Limb (tissue), 2 donors: ENCODE data around the gene VTI1A.
A peak's percentile ranks its signal among the peaks of the same experiment; 100 is the strongest.

Source experiments
- DNase-seq, 2 donors: peaks; one replicate each; pipeline ENCODE4 v3.0.0-alpha.2; 2016; ENCODE audit errors: extremely low spot score in 2 of 2

Gene VTI1A

DNA sequence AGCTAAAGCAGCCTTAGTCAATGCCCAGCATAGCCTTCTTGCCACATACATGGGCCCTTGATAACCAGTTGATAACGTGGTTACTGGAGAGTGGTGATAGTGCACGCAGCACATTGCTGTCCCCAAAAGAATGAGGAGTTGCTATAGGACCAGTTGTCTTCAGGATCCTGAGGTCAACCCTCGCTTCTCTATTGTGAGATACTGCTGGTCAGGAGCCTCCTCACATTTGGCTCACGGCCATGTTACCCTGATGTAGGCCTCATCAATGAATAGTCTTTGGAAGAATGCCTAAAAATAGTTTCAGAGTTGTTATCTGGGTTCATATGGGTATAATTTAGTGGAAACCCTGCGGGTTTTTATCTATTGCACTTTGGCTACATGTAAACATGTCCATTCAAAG lies 230.7 kb downstream of the VTI1A start:
- DNase-seq = no peak

DNA sequence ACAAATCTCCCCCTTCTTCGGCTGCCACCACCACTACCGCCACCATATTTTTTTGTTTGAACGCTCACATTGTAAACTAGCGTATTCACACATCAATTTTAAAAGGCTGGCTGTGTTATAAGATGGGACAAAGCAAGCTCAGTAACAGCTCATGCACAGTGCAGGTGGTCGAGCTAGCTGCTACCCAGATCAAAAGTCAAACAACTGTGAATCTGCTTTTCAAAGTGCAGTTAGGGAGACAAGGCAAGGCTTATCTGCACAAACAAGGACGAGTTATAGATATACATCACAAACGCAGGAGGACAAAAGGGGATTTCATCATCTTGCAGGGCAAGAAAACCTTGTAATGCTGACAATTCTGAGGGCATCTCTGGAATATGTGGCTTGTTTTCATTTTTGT lies 231.6 kb downstream of the VTI1A start:
- DNase-seq = no peak

DNA sequence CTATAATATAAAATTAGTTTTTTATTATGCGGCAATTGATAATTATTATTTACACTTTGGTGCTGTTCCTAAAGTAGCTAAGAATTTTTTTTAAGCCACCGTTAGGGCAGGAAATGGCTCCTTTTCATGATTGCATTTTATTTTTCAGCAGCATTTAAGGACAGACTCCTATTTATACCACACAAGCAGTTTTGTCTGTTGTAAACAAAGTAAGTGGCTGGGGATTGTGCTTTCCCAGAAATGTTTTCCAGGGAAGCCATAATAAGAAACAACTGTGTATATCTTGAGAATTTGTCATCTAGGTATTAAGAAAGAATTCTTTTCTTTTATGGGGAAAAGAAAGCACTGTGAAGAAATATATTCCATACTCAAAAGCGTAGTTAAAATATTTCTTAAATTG lies 232.0 kb downstream of the VTI1A start:
- no peak for DNase-seq

DNA sequence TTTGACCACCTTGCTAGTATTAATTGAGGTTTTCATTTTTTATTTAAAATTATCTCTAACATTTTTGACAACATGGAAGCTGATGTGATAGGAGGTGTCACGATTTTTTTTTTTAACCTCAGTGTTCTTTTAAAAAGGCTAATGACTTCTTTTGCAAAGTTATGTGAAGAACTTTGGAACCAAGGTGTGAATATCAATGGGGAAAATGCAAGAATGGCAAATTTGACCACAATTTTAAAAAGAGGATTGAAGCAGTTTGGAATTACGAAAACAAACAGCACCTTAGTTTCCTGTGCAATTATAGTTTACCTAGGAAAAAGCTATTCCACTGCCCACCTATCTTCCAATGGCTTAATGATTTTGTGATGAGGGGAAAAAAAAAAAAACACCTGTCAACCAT lies 232.4 kb downstream of the VTI1A start:
- no peak for DNase-seq

DNA sequence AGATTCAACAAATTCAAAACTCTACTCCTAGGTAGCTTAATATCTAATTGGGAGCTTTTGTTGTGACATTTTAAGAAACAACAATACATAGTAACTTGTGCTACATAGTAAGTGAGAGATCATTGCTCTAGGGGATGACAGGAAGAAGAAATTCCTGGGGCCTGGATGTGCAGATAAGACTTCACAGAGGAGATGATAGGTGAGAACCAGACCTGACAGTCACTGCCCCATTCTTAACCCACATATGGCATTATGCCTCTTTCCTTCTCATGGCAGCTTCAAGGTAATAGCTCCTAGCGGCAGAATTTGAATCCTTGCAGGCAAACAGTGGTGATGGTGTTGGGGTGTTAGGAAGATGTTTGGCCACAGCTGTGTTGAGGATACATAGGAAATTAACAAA lies 233.6 kb downstream of the VTI1A start:
- DNase-seq = no peak

DNA sequence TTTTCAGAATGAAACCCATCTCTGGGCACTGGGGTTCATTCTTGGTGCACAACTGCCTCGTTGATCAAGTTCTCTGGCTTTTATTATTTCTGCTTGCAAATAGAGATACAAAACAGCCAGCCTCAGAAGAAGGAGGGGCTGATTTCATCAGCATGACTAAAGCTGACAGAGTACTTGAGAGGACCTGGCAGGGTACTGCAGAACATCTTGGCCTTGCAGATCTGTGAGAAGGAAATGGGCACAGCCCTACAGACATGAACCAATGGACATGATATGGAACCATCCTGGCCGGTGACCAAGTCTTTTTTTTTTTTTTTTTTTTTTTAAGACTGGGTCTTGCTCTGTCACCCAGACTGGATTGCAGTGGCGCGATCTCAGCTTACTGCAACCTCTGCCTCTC lies 240.6 kb downstream of the VTI1A start:
- no peak for DNase-seq

DNA sequence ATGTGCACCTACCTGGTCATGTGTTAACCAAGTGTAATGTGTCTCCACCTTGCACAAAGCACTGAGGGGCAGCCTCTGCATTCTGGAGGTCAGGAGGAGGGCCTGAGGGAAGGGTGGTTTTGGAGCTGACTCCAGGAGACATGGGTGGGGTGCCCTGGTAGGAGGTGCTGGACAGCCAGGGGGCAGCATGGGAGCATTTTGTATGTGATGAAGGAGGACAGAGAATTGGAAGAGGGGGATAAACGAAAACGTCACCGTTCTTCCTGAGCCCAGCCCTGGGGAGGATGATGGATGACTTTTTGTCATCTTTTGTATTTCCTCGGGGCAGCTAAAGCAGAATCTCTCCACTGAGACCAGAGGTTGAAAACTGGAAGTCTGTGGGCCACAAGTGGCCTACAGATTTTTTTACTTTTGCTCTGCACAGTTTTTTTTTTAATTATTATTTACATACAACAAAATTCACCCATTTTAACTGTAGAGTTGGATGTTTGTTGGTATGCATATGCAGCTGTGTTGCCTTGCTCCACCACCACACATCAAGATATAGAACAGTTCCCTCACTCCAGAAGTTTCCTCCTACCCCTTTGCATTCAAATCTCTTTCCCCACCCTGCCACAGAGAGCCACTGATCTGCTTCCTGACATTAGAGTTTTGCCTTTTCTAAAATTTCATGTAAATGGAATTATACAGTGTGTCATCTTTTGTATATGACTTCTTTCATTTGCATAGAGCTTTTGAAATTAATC lies 242.5 kb downstream of the VTI1A start:
- peak in 1 of 2 donors; percentile 47 for DNase-seq

DNA sequence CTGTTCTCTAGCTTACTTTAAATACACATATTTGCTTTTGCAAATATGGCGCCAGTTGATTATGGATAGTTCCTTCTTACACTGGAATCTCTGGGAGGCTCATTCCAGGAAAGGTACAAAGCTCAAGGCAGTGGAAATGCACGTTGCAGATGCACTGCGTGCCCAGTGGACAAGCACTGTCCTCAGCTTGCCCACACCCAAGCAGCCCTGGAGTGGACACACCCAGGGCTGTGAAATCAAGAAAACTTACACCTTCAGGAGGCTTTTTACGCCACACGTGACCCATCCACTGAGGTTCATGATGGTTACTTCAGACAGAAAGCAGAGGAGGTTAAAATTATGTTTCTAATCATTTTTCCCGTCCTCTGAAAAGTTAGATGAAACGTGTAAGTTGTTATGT lies 248.5 kb downstream of the VTI1A start:
- no peak for DNase-seq

DNA sequence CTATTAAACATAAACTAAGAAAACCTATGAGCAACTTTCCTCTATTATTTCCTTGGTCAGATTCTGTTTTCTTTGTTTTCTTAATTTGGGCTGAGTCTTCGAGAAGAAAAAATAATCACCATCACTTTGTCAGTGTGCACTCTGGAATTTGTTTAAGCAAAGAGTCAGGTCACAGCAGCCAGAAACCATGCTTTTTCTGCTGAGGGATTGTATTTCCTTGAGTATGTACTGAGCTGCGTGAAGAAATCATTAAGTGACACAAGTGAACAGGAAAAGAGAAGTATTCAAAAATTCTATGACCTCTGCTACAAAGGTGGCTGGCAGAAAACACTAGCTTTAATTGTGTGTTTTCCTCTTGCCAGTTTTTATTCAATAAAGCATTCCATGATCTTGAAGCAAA lies 249.6 kb downstream of the VTI1A start:
- DNase-seq = no peak

DNA sequence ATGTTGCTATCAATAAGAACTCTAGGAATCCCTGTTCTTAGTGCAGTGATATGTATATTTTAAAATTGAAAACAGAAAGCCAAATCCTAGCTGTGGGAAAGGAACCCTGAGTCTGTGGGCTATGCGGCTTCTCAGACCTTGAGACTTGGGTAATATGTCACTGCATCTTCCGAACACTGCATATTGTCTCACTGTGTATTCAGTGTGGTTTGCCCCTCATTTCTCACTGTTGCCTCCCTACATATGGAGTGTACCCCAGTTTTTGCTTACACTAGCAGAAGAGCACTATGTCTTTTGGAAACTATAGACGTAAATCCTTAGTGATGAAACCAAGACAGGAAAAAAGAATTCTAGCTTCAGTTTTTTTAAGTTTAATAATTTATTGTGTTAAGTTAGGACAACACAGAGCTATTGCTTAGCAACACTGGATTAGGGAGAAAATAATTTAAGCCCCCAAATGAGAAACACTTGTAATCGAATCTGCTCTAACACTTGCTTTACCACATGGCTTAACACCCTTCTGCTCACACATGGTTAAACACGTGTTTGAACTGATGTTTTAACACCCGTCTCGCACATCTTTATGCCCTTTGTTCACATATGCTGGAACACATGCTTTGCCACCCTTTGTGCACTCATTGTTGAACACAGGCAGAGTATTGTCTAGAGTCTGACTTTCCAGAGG lies 251.3 kb downstream of the VTI1A start:
- peak in 1 of 2 donors; percentile 71 for DNase-seq

DNA sequence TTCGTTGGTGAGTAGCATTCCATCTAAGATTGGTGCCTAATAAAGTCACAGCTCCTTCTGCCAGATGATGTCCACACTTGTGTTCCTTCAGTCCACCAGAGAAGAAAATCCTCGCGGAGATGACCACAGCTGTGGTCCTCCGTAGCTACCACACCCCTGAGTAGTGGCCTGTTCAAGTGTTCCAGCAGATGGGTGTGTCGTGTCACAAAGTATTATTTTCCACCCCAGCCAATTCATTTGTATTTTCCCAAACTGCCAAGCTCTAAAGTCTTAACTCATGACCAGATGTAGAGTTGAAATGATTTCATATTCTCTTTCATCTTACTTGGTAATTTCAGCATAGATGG lies 251.8 kb downstream of the VTI1A start:
- no peak for DNase-seq

DNA sequence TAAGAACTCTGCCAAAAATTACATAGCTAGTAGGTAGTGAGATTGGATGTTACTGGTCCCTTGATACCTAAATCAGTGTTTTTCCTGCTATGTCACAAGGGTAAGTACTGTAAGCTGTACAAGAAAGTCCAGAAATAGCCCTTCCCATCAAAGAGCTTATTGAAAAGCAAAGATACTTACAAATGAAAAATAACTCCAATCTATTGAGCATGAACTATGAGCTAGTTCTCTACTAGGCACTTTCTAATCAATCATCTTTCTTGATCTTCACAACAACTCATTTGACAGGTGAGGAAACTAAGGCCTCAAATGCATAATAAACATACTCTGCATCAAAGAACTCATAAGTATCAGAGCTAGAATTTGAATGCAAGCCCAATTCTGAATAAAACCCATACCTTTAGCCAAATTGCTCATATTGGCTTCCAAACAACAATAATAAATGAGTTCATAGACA lies 253.2 kb downstream of the VTI1A start:
- DNase-seq = peak in 1 of 2 donors; percentile 43

DNA sequence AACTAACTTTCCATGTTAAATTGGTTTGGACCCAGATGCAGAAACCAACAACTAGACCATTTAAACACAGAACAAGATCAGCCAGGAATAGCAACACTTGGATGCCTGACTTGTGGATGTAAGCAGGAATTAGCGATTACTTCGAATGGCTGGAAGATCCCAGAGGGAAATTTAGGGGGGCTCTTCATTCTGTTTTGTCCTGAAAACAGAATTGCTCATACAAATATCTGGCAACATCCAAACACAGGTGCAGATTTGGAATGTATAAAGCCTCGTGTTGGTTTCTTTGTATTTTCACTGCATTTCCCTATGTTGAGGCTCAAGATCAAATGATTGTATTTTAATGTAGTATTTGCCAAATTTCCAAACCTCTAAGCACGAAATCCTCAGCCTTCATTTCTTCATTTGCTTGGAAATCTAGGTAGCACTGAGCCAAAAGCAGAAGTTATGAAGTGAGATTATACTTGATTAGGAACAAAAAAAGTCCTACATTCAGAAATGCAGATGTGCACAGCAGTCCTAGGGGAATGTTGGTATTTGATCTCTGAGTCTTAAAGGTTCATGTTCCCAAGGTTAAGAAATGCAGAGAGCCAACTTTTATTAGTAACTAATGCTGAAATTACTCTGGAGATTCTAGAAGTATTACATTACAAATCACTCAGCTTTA lies 254.3 kb downstream of the VTI1A start:
- peak in 1 of 2 donors; percentile 72 for DNase-seq

DNA sequence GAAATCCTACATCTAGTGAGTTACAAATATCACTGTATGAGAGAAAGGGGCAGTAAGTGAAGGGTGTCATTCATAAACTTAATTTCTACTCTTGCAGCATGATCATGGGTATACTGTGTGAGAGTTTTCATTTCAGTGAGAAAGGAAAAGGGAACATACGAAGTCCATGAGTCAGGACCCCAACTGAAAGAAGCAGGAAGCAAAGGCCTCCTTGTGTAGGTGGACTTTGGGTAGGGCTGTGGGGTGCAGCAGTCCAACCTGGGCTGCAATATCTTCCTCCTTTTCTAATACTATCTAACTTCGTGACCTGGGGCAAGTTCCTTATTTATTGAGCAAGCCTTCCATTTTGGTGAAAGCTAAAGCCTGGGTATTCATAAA lies 254.9 kb downstream of the VTI1A start:
- no peak for DNase-seq

DNA sequence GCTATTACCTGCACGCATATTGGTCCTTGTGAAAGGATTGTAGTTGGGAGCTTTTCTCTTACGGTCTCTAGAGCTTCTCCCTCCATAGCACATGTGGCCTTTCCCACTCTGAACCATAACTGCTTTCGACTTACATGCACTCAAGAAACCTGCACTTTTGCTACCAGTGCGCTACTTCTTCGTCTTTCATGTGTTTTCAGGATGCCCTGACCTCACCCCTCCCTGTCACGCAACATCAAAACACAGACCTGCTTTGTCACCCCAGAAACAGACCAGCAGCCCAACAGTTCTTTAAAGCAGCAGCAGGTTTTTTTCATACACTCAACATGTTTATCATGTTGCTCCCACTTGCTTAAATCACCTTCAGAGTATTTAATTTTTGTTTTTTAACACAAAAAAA lies 259.6 kb downstream of the VTI1A start:
- no peak for DNase-seq

DNA sequence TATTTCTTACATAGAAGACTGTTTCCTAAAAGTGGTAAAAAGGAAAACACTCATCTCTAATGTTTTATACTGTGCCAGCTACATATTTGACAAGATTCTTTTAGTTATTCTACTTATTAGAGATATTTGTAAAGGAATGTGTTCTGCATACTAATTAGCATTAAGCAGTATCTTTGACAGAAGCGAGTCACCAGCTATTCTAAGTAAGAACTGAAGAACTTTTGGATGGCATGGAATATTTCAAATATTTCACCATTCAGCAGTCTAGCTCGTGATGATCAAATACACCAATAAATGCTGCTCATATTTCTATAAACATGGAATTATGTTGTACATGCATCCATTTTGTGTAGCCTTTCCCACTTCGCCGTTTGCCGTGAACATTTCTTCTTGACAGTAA lies 261.4 kb downstream of the VTI1A start:
- DNase-seq = no peak

DNA sequence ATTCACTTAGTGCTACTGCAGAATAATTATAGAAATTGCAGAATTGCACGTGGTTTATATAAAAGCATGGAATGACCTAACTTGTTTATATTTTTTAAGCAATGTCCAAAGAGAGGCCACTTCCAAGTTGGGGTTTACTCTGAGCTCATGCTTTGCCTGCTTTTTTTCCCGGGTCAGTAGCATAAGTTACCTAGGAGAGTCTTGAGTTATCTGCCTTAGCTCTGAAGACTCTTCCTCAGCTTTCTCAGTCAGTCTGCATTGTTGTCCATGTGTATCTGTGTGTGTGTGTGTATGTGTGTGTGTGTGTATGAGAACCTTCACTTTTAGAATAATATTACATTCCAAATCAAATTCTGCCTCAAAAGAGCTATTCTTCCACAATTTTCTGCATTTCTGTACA lies 263.5 kb downstream of the VTI1A start:
- no peak for DNase-seq

DNA sequence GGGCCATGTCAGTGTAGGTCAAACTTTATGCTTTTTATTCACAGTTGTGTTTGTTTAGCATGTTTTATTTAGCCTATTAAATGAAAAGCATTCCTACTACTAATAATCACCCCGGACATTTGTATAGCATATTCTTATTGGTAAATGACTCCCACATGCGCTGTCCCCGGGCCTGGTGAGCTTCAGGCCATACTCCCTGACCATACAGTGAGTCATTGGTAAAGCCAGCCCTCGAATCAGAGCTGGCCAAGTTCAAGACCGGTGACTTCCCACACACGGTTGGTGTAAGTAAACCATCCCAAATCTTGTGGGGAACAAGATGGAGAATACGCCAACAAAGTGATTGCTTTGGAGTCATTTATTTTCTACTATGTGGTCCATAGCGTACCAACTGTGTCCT lies 264.4 kb downstream of the VTI1A start:
- no peak for DNase-seq

DNA sequence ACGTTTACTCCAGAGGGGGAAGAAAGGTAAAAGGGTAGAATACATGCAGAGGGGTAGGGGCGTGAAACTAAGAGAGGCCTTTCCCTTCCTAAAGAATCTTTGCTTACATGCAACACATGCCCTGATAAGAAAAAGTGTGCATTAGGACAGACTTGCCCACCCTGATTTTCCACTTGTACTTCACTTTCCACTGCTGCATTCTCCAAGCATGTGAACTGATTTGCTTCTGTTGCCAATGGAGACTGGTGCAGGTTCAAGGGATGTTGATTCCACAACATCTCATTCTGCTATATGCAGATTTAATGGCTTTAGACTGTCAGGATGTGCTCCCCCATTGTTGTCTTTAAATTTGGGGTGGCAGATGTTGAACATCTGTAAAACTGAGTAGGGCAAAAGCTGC lies 265.5 kb downstream of the VTI1A start:
- no peak for DNase-seq

DNA sequence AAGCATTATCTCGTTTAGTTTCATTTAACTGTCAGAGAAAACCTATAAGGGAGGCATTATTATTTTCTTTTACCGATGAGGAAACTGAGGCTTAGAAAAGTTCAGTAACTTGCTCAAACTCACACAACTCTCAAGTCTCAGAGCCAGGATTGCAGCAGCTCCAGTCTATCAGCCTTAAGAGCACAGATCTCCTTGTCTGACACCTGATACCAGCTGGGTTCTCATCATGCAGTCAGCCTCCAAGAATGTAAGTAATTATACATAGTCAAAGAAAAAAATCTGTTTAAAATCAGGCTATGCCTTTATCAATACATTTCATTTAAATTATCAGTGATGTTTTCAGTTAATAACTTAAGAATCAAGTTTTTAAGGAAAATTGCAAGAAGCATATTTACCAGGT lies 266.4 kb downstream of the VTI1A start:
- DNase-seq = no peak

DNA sequence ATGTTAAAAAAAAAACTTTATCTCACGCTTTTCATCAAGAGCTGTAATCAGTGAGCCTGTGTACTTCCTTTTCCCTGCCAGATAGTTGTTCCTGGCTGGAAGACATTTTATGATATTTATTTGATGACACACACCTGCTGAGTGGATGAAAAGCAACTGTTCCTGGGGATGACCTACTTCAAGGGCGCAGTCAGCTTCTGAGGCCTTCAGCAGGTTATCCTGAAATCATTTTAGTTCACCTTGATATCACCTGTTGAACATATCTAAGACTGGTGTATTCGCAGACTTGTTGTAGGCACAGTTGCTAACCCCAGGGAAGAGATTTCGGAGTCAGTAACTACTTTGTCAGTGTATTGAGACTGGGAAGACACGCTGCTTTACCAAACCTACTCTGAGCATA lies 268.6 kb downstream of the VTI1A start:
- no peak for DNase-seq

DNA sequence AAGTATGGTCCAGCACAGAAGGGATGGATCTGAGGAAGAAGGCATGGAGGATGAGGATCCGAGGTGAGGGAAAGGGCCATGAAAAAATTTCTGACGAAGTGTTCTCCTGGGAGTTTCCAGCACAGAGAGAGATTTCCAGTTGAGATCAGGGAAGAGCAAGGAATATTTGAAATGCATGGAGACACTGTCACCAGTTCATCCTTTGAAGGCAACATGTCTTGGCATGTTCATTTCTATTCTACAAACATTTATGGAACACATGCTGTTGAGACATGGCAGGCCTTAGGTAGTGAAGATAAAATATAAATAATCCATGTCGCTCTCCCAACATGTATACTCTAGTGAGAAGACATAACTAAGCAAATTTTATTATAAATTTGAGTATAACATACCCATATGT lies 269.1 kb downstream of the VTI1A start:
- no peak for DNase-seq

DNA sequence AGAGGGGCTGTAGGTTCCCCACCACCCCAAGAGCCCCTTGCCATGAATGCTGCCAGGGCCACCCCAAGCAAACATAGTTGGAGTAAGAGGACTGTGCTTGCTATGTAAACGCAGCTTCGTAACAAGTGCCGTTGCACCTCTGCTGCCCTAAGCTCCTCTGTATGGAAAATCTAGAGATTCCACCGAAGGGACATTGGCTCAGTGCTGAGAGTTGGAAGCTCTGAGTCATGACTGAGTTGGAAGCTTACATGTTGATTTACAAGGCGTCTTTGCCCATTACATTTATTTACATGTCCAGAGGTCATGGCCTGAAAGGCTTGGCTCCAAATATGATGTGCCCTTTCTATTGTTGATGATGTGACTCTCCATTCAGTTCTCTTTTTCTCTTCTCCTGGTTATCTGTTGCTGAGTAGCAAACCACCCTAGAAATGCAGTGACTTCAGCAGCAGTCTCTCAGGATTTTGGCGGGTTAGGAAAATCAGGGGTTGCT lies 270.0 kb downstream of the VTI1A start:
- DNase-seq = no peak
